ENCODE data around the gene GCLC.

DNA sequence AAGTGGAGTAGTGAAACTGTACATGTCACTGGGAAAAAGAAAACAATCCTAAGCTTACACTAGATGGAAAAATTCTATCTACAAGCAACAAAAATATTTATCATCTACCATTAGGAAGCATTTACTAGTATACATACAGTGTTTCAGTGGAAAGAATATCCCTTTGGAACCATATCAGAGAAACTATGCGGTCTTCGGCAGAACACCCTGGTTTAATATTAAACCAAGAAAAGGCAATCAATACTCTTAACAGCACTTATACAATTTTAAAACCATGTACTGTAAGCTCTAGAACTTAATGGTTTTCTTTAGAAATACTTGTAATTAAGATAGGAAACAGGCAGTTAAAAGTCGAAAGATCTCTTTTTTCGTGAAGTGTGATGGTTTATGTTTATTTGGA lies 32.3 kb downstream of the GCLC start:
- TF ChIP-seq, protein P1, sequence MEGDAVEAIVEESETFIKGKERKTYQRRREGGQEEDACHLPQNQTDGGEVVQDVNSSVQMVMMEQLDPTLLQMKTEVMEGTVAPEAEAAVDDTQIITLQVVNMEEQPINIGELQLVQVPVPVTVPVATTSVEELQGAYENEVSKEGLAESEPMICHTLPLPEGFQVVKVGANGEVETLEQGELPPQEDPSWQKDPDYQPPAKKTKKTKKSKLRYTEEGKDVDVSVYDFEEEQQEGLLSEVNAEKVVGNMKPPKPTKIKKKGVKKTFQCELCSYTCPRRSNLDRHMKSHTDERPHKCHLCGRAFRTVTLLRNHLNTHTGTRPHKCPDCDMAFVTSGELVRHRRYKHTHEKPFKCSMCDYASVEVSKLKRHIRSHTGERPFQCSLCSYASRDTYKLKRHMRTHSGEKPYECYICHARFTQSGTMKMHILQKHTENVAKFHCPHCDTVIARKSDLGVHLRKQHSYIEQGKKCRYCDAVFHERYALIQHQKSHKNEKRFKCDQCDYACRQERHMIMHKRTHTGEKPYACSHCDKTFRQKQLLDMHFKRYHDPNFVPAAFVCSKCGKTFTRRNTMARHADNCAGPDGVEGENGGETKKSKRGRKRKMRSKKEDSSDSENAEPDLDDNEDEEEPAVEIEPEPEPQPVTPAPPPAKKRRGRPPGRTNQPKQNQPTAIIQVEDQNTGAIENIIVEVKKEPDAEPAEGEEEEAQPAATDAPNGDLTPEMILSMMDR (conservative IDR thresholded peaks at IDR 0.05; ENCODE audit: low read depth in 2 of 2), result no peak
- no peak for TF ChIP-seq EZH2phosphoT487 (IDR thresholded peaks at IDR 0.05; ENCODE audit: unreplicated experiment)
- no peak for TF ChIP-seq POLR2AphosphoS5 (IDR thresholded peaks at IDR 0.05; ENCODE audit: low read depth)
- TF ChIP-seq, protein P2, sequence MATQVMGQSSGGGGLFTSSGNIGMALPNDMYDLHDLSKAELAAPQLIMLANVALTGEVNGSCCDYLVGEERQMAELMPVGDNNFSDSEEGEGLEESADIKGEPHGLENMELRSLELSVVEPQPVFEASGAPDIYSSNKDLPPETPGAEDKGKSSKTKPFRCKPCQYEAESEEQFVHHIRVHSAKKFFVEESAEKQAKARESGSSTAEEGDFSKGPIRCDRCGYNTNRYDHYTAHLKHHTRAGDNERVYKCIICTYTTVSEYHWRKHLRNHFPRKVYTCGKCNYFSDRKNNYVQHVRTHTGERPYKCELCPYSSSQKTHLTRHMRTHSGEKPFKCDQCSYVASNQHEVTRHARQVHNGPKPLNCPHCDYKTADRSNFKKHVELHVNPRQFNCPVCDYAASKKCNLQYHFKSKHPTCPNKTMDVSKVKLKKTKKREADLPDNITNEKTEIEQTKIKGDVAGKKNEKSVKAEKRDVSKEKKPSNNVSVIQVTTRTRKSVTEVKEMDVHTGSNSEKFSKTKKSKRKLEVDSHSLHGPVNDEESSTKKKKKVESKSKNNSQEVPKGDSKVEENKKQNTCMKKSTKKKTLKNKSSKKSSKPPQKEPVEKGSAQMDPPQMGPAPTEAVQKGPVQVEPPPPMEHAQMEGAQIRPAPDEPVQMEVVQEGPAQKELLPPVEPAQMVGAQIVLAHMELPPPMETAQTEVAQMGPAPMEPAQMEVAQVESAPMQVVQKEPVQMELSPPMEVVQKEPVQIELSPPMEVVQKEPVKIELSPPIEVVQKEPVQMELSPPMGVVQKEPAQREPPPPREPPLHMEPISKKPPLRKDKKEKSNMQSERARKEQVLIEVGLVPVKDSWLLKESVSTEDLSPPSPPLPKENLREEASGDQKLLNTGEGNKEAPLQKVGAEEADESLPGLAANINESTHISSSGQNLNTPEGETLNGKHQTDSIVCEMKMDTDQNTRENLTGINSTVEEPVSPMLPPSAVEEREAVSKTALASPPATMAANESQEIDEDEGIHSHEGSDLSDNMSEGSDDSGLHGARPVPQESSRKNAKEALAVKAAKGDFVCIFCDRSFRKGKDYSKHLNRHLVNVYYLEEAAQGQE (IDR thresholded peaks at IDR 0.05; ENCODE audit: unreplicated experiment), result no peak
- TF ChIP-seq EZH2 (IDR thresholded peaks at IDR 0.05; ENCODE audit: low read depth, unreplicated experiment), result no peak
- no peak for TF ChIP-seq CREB1 (CRISPR knock-in tag; IDR thresholded peaks at IDR 0.05; ENCODE audit: low read depth)
- no peak for TF ChIP-seq ZNF114 (CRISPR knock-in tag; IDR thresholded peaks at IDR 0.05)
- no peak for TF ChIP-seq STAT1 (IDR thresholded peaks at IDR 0.05; ENCODE audit: unreplicated experiment)
- TF ChIP-seq, protein P3, sequence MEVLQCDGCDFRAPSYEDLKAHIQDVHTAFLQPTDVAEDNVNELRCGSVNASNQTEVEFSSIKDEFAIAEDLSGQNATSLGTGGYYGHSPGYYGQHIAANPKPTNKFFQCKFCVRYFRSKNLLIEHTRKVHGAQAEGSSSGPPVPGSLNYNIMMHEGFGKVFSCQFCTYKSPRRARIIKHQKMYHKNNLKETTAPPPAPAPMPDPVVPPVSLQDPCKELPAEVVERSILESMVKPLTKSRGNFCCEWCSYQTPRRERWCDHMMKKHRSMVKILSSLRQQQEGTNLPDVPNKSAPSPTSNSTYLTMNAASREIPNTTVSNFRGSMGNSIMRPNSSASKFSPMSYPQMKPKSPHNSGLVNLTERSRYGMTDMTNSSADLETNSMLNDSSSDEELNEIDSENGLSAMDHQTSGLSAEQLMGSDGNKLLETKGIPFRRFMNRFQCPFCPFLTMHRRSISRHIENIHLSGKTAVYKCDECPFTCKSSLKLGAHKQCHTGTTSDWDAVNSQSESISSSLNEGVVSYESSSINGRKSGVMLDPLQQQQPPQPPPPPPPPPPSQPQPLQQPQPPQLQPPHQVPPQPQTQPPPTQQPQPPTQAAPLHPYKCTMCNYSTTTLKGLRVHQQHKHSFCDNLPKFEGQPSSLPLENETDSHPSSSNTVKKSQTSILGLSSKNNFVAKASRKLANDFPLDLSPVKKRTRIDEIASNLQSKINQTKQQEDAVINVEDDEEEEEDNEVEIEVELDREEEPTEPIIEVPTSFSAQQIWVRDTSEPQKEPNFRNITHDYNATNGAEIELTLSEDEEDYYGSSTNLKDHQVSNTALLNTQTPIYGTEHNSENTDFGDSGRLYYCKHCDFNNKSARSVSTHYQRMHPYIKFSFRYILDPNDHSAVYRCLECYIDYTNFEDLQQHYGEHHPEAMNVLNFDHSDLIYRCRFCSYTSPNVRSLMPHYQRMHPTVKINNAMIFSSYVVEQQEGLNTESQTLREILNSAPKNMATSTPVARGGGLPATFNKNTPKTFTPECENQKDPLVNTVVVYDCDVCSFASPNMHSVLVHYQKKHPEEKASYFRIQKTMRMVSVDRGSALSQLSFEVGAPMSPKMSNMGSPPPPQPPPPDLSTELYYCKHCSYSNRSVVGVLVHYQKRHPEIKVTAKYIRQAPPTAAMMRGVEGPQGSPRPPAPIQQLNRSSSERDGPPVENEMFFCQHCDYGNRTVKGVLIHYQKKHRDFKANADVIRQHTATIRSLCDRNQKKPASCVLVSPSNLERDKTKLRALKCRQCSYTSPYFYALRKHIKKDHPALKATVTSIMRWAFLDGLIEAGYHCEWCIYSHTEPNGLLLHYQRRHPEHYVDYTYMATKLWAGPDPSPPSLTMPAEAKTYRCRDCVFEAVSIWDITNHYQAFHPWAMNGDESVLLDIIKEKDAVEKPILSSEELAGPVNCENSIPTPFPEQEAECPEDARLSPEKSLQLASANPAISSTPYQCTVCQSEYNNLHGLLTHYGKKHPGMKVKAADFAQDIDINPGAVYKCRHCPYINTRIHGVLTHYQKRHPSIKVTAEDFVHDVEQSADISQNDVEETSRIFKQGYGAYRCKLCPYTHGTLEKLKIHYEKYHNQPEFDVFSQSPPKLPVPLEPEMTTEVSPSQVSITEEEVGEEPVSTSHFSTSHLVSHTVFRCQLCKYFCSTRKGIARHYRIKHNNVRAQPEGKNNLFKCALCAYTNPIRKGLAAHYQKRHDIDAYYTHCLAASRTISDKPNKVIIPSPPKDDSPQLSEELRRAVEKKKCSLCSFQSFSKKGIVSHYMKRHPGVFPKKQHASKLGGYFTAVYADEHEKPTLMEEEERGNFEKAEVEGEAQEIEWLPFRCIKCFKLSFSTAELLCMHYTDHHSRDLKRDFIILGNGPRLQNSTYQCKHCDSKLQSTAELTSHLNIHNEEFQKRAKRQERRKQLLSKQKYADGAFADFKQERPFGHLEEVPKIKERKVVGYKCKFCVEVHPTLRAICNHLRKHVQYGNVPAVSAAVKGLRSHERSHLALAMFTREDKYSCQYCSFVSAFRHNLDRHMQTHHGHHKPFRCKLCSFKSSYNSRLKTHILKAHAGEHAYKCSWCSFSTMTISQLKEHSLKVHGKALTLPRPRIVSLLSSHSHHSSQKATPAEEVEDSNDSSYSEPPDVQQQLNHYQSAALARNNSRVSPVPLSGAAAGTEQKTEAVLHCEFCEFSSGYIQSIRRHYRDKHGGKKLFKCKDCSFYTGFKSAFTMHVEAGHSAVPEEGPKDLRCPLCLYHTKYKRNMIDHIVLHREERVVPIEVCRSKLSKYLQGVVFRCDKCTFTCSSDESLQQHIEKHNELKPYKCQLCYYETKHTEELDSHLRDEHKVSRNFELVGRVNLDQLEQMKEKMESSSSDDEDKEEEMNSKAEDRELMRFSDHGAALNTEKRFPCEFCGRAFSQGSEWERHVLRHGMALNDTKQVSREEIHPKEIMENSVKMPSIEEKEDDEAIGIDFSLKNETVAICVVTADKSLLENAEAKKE (CRISPR knock-in tag; IDR thresholded peaks at IDR 0.05), result no peak
